Stimulated activated CD8-positive, alpha-beta memory T cell treated with anti-CD3 and anti-CD28 coated beads, Interleukin-15, amount 100 ng/mL, for 4 hours (primary cell): Measurements from ENCODE around the gene STK17B.

Experiments used
- DNase-seq, 2 donors: peaks; one replicate each; pipeline ENCODE4 v3.0.0-alpha.2; 2020; ENCODE audit warnings: low read depth in 2 of 2

Gene STK17B

GRCh38 chr2:196184921-196185320 is 13.5 kb upstream of the STK17B start:
- DNase-seq: no peak

GRCh38 chr2:196183528-196184231 is 12.3 kb upstream of the STK17B start:
- DNase-seq: no peak

- no peak for DNase-seq
Observed at GRCh38 chr2:196183172-196183473, 11.7 kb upstream of the STK17B start.

DNA sequence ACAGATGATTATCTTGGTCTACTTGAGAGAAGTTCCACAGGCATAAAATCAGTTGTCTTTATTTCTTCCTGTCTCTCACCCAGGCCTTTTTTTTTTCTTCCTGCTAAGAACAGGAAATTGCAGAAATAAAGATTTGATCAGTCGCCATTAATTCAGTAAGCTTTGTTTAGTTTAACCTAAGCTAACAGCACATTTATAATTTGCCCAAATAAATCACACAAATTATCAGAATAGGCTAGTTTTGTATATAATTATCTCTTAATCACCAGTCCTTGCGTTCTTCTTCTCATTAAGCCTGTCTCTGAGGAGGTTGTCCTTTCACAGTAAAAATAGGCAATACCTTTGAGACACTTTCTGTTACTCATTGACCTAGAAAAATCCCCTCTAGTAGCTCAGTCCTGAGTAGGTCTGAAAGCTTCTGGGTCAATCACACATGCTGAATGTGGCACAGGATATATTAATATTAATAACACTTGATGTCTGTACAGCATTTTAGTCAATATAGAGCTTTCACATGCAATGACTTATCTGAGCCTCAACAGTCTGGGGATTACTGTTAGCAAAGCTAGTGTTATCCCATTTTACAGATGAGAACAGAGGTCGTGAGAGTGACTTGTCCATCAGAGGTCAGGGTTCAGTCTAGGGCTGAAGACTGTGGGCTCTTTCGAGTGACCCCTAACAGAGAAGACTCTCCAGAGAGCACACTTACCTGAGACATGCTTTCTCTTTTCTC is 11.2 kb upstream of the STK17B start:
- DNase-seq: no peak

GRCh38 chr2:196181484-196181883 is 10.1 kb upstream of the STK17B start:
- no peak for DNase-seq

DNA sequence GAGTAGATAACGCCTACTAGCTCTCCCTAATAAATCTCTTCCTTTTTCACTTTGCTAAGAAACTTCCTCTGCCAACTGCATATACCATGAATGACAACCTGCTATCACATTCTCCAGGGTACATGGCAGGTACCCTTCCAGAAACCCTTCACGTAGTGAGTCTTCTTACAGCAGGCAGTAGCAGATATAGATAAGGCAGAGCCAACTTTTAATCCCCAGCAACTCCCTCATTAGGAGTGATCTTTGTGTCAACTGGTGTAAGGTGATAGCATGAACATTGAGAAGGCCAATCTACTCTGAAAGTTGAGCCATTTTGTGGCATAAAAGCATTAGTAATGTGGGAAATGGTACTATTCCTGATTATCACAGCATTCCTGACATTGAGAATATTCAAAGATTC is 5.7 kb upstream of the STK17B start:
- no peak for DNase-seq

- DNase-seq: peak; percentile 77 to 85
Observed at GRCh38 chr2:196176142-196176738, 4.9 kb upstream of the STK17B start.

GRCh38 chr2:196174404-196174803 is 3.0 kb upstream of the STK17B start:
- no peak for DNase-seq

- DNase-seq: no peak
Observed at GRCh38 chr2:196173505-196173904, 2.1 kb upstream of the STK17B start.

DNA sequence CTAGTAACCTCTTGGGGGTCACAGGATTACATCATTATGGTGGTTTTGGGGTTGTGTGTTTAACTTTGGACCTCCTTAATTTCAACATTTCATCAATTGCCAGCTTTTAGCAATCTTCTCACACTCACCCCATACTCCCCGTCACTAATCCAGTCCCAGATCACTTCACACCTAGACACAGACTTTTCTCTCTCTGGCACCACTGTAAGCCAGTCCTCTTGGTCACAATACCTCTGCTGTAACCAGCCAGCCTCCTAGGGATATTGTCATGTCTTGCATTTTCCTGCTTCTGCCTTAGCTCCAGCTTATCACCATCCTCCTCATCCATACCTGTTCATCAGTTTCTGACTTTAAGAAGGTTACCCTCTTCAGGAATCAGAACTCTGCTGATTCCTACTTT is 1.6 kb upstream of the STK17B start:
- DNase-seq: no peak

GRCh38 chr2:196171946-196172345 is 568 bp upstream of the STK17B start:
- no peak for DNase-seq

GRCh38 chr2:196170606-196171247 is 651 bp downstream of the STK17B start:
- DNase-seq: no peak

- no peak for DNase-seq
Observed at GRCh38 chr2:196170213-196170605, 1.2 kb downstream of the STK17B start.

- no peak for DNase-seq
Observed at GRCh38 chr2:196169516-196169915, 1.9 kb downstream of the STK17B start.

DNA sequence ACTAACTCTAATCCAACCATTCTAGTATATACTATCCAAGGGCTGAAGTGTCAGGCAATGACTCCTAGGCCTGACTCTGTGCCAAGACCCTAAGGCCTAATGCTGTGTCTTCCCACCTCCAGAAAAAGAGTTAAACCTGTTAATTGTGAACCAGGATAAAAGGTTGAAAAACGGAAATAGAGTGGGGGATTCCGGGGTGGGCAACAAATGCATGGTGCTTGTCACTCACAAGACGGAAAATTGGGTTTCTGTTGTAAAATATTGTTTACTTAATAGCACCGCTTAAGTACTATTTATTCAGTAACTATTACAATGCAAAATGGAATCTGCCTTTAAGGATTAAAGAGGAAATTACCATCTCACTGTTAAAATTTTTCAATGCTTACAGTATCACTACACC is 3.2 kb downstream of the STK17B start:
- no peak for DNase-seq

- no peak for DNase-seq
Observed at GRCh38 chr2:196167666-196168065, 3.7 kb downstream of the STK17B start.

DNA sequence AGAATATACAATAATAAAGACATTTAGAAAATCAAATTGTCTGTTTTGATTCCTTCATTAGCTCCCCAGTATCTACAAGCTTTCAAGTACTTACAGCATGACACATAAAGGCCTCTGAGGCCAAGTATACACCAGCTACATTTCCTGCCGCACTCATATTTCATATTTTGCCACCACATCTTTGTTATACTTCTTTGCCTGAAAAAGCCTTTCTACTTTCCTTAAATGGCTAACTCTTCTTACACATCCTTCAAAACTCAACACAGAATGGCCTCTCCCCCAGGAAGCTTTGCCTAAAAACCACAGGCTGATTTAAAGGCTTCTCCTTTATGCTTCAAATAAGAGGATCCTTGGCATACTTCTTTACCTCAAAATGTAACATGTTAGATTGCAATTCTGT is 4.5 kb downstream of the STK17B start:
- no peak for DNase-seq

DNA sequence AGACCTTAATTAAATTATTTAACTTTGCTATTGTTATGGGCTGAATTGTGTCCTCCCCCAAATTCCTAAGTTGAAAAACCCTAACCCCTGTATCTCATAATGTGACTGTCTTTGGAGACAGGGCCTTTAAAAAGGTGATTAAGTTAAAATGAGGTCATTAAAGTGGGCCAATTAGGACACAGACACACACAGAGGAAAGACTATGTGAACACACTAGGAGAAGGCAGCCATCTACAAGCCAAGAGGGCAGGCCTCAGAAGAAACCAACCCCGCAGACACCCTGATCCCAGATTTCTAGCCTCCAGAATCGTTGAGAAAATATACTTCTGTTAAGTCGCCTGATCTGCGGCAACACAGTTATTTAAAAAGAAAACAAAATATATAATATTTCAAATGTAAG is 6.4 kb downstream of the STK17B start:
- DNase-seq: no peak

- no peak for DNase-seq
Observed at GRCh38 chr2:196163285-196163684, 8.1 kb downstream of the STK17B start.

DNA sequence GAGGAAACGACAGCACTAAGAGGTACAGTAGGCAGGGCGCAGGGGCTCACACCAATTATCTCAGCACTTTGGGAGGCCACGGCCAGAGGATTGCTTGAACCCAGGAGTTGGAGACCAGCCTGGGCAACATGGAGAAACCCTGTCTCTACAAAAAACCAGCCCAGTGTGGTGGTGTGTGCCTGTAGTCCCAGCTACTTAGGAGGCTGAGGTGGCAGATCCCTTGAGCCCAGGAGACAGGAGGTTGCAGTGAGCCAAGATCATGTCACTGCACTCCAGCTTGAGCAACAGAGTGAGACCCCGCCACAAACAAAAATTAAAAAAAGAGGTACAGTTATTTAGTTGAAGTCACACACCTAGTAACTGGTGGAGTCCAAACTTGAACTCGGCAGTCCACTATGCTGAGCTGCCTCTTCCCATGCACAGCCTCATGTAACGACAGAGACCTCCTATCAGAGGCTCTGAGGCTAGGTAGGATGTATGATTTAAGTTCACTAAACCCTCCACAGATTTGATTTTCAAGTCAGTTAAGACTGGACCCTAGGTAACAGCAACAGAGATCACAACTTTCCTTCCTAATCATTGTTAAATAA is 8.7 kb downstream of the STK17B start:
- DNase-seq: no peak

DNA sequence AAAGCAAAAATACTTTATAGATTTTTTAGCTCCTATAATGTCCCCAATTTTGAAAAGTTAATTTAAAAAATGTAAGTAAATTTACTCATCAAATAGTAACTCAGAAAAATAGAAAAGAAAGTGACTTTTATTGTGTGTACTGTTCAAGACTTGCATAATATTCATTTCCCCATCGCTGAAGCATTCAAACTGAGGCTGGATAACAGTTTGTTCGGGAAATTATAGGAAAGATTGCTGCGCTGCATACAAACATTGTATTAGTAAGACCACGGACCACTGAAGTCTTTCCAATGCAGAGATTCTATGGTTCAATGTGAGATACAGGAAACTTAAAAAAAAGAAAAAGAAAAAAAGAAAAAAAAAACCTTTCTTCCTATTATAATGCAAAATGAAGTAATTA is 10.4 kb downstream of the STK17B start:
- DNase-seq: no peak

- peak in 1 of 2 donors; percentile 49 for DNase-seq
Observed at GRCh38 chr2:196160101-196160500, 11.3 kb downstream of the STK17B start.
